NK-92 (cell line): ENCODE measurements around the gene EPB41L5.
"Not testable (repeated sequence)": the region's sequence is repeated elsewhere in the genome, so short reads cannot be mapped to it uniquely, and the experiment has no call there.

Source experiments
- DNase-seq: peaks from one replicate; lab custom pipeline; 2025; ENCODE audit not compliant: unreplicated experiment; lab: John Stamatoyannopoulos, UW

The EPB41L5 gene

GRCh38 chr2:120029672-120030640, 17.1 kb downstream of the EPB41L5 start:
- DNase-seq, result no peak

DNA sequence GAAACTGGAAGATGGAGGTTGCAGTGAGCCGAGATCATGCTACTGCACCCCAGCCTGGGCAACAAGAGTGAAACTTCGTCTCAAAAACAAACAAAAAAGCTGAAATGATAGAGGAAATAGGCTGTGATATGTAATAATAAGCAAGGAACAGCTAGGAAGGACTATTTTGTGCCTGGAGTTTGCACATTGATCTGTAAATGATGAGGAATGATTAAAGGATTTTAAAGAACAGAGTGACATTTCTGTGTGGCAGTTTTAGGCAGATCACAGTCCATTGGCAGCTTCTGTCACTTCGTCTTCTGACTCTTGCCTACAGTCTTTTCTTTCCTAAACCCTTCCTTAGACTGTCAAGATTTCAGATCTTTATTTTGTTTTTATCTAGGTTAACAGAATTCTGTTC, 19.4 kb downstream of the EPB41L5 start:
- DNase-seq, result no peak

DNA sequence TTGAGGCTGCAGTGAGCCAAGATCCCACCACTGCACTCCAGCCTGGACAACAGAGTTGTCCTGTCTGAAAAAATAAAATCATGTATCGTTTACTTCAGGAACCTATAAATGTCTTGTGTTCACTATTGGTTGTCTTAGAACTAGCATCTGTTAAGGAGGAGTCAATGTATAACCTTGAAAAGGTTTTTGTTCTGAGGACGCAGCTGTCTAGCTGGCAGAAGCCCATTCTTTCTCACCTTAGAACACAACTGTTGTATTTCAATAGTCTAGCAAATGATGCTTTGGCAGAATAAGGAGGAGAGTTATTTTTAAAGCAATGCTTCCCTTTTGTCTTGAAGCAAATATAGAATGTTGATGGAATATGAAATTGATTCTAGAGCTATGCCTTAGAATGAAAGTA, 21.1 kb downstream of the EPB41L5 start:
- no peak for DNase-seq

GRCh38 chr2:120034621-120035020, 21.7 kb downstream of the EPB41L5 start:
- DNase-seq, result no peak

- DNase-seq, result no peak
Measured at GRCh38 chr2:120036145-120036544, 23.3 kb downstream of the EPB41L5 start.

GRCh38 chr2:120037995-120038541, 25.2 kb downstream of the EPB41L5 start:
- DNase-seq, result no peak

DNA sequence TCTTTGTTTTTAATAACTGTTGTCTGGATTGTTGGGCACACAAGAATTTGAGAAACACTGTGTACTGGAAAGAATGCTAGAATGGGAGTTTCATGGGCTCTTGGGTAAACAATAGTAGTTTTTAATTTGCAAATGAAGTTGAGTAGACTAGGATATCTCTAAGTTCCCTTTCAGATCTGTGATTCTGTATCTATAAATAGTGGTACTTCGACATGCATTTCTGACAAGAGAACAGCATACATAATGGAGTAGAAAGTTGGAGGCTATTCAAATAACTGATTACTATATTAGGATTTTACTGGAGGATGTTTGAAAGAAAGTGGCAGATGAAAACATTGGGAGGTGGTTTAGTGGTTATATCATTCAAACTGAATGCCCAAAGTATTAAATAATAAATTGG, 29.5 kb downstream of the EPB41L5 start:
- DNase-seq, result no peak

- DNase-seq, result no peak
Measured at GRCh38 chr2:120044336-120044735, 31.5 kb downstream of the EPB41L5 start.

DNA sequence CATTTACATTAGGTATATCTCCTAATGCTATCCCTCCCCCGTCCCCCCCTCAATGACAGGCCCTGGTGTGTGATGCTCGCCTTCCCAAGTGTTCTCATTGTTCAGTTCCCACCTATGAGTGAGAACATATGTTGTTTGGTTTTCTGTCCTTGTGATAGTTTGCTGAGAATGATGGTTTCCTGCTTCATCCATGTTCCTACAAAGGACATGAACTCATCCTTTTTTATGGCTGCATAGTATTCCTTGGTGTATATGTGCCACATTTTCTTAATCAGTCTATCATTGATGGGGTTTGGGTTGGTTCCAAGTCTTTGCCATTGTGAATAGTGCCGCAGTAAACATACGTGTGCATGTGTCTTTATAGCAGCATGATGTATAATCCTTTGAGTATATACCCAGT, 32.9 kb downstream of the EPB41L5 start:
- DNase-seq, result not testable (repeated sequence)

GRCh38 chr2:120046252-120046651, 33.4 kb downstream of the EPB41L5 start:
- not testable (repeated sequence) for DNase-seq

DNA sequence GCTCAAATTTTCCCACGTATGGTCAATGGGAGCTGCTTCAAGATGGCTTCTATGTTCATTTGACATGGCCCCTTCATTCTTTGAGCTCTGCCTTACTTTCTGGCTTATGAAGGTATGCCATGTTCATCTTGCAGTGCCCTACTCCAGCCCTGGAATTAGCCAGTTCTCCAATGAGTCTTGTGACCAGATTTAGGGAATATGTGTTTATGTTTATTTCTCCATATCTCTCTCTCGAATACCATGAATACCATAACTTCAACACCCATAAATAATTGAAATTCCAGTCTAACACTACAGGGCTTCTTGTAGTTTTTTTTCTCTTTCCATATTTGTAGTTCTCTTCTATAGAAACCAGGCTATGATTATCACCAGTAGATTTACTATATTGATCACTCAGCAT, 39.7 kb downstream of the EPB41L5 start:
- DNase-seq, result no peak

DNA sequence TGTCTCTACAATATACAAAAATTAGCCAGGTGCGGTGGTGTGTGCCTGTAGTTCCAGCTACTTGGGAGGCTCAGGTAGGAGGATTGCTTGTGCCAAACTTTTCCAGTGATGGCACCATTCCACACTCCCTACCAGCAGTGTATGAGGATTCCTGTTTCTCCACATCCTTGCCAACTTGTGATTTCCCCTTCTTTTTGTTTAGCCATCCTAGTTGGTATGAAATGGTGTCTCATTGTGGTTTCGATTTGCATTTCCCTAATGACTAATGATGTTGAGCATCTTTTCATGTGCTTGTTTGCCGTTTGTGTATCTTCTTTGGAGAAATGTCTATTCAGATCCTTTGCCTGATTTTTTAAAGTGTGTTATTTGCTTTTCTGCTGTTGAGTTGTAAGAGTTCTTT, 41.0 kb downstream of the EPB41L5 start:
- no peak for DNase-seq

- DNase-seq, result no peak
Measured at GRCh38 chr2:120059483-120059882, 46.6 kb downstream of the EPB41L5 start.

DNA sequence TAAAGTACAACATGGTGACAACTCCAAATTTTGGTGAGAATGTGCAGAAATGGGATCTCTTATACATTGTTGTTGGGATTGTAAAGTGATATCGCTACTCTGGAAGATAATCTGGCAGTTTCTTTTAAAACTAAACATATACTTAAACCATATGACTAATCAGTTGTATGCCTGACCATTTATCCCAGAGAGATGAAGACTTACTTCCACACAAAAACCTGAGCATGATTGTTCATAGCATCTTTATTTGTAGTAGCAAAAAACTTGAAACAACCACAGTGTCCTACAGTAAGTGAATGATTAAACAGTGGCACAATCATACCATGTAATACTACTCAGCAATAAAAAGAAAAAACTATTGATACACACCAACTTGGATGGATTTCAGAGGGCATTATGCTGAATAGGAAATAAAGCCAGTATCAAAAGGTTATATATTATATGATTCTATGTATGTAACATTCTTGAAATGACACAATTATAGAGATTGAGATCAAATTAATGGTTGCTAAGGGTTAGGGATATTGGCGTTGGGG, 47.3 kb downstream of the EPB41L5 start:
- DNase-seq, result no peak

DNA sequence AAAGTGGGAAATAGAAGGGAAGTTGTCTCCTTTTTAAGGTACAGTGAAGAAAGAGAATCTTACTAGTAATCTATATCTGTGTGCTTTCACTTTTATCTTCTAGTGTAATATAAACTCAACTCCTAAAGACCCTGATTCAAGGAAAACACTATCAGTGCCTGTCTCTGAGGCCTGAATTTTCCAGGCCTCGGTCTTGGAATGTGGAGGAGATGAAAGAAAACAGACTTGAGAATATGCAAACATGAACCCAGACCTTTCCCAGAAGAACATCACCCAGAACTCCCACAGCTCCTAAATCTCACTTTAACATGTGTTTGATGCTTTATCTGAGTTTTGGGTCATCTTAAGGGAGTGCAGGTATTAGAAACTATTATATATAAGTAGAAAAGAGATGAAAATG, 51.8 kb downstream of the EPB41L5 start:
- DNase-seq, result no peak

DNA sequence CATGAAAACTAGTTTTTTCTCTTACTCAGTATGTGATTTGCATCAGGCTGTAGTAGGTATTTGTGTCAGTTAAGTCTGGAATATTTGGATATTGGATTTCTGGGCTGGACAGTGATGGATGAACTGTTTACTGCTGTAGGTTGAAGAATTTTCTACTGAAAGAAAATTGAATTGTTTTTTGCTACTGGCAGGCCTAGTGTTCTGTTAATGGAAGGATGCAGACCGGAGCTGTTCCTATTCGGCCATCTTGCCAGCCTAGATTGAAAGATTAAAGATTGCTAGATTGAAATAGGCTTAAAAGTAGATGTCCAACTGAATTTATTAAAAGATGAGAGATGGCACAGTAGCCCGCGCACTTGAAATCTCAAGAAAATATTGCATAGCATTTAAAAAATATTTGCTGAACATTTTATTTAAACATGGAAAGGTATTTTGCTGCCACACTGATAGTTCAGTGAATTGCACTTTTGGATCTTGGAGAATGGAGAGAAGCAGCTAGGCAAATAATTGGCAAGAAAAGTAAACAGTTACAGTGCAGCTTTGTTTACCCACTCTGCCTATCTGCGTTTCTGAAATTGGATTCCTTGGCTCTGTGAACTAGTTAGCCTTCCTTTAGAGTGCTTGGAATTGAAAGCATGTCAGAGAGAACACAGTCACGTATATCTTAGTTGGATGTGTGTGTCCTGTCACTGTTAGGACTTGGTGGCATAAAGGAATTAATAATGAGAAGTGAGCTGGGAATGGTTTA, 54.1 kb downstream of the EPB41L5 start:
- no peak for DNase-seq

- not testable (repeated sequence) for DNase-seq
Measured at GRCh38 chr2:120068040-120068658, 55.3 kb downstream of the EPB41L5 start.

DNA sequence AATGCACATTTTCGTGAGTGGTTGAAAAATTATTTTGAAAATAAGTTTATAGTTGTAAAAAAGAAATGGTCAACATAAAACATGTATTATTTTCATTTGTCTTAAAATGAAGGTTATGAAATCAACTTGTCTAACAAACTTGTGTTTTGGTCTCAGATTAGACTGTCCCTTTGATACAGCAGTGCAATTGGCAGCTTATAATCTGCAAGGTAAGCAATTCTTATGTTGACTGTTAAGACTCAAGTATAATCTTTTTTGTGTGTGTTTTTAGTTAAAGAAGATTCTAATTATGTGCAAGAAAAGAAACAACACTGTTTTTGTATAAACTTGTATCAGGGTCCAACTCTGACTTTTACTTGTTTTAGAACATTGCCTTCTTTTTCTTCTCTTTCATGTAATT, 62.7 kb downstream of the EPB41L5 start:
- no peak for DNase-seq

GRCh38 chr2:120077896-120078295, 65.0 kb downstream of the EPB41L5 start:
- DNase-seq, result no peak

DNA sequence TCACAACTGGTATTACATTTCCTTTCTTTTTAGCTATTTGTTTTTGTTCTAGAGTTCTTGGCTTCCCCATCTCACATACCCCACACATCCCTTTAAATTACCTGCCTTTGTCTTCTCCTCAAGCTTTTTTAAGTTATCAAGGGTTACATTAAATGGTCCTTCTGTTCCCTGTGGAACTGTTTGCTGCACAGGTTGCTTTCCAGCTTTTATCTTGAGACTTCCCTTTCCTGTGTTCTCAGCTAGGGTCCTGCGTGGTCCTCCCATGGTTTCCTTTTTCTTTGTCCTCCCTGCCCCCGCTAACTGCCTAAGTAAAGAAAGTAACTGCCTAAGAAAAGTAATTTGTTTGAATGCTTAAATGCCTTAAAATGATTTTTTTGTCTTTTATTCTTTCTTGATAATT, 66.8 kb downstream of the EPB41L5 start:
- no peak for DNase-seq

- no peak for DNase-seq
Measured at GRCh38 chr2:120091436-120091835, 78.6 kb downstream of the EPB41L5 start.
